Peyer's patch (tissue), 4 donors: ENCODE results near the gene NR6A1.

ENCODE experiments used
- CTCF ChIP-seq, 6 experiments: fragments of 450-650 bp in 4 of 6; fragments of 200-600 bp in 2 of 6; sonication (generic) in 1 of 6; IDR thresholded peaks; one replicate each; pipeline ENCODE4 v1.5.1; 2017 to 2019; ENCODE audit warnings: antibody characterized with exemption in 6 of 6, mild to moderate bottlenecking in 3 of 6, moderate library complexity in 1 of 6
- POLR2A ChIP-seq, 2 donors: fragments of 450-650 bp; IDR thresholded peaks; one replicate each; pipeline ENCODE4 v1.5.1; 2017; ENCODE audit warnings: antibody characterized with exemption in 2 of 2, mild to moderate bottlenecking in 2 of 2, moderate library complexity in 2 of 2

GRCh38 chr9:124666642-124667041, 104.5 kb downstream of the NR6A1 start:
- TF ChIP-seq CTCF (IDR thresholded peaks at IDR 0.05) (no peak), POLR2A (IDR thresholded peaks at IDR 0.05) (no peak)
